ENCODE data around the gene A4GNT. TPM values are rescaled to one million over a fixed set of nuclear protein-coding genes. Genes with fewer than 3 reads are reported as not detected.

The A4GNT gene
- total RNA-seq, 3 donors from 2014 or later = not detected

DNA sequence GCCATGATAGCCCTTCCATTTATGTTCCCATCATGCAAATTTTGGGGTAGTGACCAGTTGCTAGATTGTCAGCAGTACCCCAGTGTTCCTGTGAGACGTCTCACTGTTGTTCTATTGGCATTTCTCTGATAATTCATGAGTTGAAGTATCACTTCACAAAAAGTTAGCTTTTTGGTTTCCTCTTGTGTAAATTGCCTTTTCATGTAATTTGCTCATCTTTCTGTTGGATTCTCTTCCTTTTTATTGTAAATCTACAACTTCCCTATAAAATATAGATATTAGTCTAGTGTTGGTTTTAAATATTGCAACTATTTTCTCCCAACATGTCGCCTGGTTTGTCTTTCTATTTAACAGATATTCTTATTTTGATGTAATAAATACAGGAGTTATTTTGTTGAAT is 7.5 kb upstream of the A4GNT start:
- Histone ChIP-seq H3K4me1 (ENCODE audit: low read depth) (no peaks in the 10 kb centered on the region), H3K4me3 (no peak overlapping the region), H3K36me3 (ENCODE audit: low read depth) (no peaks in the 10 kb centered on the region), H3K9me3 (no peaks in the 10 kb centered on the region)
- ATAC-seq = no peak
- intact Hi-C loops (cut with DNase I, micrococcal nuclease) = no loop called here
- TF ChIP-seq, protein P1, sequence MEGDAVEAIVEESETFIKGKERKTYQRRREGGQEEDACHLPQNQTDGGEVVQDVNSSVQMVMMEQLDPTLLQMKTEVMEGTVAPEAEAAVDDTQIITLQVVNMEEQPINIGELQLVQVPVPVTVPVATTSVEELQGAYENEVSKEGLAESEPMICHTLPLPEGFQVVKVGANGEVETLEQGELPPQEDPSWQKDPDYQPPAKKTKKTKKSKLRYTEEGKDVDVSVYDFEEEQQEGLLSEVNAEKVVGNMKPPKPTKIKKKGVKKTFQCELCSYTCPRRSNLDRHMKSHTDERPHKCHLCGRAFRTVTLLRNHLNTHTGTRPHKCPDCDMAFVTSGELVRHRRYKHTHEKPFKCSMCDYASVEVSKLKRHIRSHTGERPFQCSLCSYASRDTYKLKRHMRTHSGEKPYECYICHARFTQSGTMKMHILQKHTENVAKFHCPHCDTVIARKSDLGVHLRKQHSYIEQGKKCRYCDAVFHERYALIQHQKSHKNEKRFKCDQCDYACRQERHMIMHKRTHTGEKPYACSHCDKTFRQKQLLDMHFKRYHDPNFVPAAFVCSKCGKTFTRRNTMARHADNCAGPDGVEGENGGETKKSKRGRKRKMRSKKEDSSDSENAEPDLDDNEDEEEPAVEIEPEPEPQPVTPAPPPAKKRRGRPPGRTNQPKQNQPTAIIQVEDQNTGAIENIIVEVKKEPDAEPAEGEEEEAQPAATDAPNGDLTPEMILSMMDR (IDR thresholded peaks at IDR 0.05) = no peak
- DNase-seq = no peak

DNA sequence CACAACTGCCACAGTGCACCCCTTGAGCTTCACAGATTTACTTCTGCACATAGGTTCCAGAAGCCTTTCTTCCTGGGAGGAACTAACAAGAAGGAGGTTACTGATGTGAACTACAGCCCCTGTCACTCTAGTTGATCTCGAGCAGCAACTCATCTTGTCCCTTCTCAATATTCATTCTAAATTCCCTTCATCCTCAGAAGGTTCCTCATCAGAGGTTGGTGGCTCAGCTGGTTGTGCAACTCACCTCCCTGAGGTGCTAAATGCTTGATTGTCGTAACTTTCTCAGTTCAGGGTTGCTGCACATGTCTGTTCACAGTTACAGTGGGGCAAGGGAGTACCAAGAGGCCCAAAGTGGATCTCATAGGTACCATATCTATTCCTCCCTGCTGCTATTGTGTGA is 5.7 kb upstream of the A4GNT start:
- DNase-seq = no peak
- TF ChIP-seq, protein P1 (IDR thresholded peaks at IDR 0.05) = no peak
- intact Hi-C loops (cut with DNase I, micrococcal nuclease) = no loop called here
- ATAC-seq = no peak
- Histone ChIP-seq H3K36me3 (ENCODE audit: low read depth) (no peaks in the 10 kb centered on the region), H3K9me3 (no peaks in the 10 kb centered on the region), H3K4me3 (no peak overlapping the region), H3K4me1 (ENCODE audit: low read depth) (no peaks in the 10 kb centered on the region)

DNA sequence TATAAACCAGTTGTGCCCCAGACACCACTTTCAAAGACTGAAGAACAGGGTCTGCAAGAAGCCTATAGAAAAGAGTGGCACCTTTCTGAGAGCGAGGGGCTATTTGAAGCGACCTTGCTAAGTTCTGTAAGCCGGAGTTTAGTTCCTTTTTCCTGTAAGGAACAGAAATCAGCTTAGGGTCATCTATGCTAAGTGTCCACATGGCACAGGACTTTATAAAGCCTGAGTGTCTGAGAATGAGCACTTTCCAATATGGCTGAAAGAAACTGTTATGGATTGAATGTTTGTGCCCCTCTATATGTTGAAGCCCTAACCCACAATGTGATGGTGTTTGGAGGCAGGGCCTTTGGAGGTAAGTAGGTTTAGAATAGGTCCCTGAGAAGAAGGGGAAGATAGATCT is 4.0 kb upstream of the A4GNT start:
- ATAC-seq = peak; percentile 24
- TF ChIP-seq, protein P1 (IDR thresholded peaks at IDR 0.05) = no peak
- intact Hi-C loops (cut with DNase I, micrococcal nuclease) = no loop called here

DNA sequence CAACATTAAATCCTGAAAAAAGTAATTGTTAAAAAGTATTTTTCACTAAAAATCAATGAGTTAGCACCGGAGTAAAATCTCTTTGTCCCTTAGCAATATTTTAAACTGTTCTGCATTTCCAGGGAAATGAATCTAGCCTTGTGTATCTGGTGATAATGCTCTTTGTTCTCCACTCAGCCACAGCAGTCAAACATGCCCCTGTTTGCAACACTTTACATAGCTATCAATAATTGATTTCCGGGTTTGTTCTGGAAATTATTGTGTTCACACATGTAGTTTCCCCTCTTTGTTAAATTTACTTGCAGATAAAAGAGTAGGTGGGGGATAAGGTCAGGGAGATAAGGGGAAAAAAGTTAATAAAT is 3.6 kb upstream of the A4GNT start:
- intact Hi-C loops (cut with DNase I, micrococcal nuclease) = no loop called here
- Histone ChIP-seq H3K36me3 (ENCODE audit: low read depth) (no peaks in the 10 kb centered on the region), H3K4me3 (no peak overlapping the region), H3K9me3 (no peaks in the 10 kb centered on the region), H3K4me1 (ENCODE audit: low read depth) (no peaks in the 10 kb centered on the region)
- DNase-seq = no peak
- no peak for ATAC-seq
- TF ChIP-seq, protein P1 (IDR thresholded peaks at IDR 0.05) = no peak

More for the DNA sequence above, 4.0 kb upstream of the A4GNT start:
- no peaks in the 10 kb centered on the region for H3K36me3 ChIP-seq (ENCODE audit: low read depth)
- no peaks in the 10 kb centered on the region for H3K9me3 ChIP-seq
- no peaks in the 10 kb centered on the region for H3K4me1 ChIP-seq (ENCODE audit: low read depth)
- no peak overlapping the region for H3K4me3 ChIP-seq
- DNase-seq = no peak

DNA sequence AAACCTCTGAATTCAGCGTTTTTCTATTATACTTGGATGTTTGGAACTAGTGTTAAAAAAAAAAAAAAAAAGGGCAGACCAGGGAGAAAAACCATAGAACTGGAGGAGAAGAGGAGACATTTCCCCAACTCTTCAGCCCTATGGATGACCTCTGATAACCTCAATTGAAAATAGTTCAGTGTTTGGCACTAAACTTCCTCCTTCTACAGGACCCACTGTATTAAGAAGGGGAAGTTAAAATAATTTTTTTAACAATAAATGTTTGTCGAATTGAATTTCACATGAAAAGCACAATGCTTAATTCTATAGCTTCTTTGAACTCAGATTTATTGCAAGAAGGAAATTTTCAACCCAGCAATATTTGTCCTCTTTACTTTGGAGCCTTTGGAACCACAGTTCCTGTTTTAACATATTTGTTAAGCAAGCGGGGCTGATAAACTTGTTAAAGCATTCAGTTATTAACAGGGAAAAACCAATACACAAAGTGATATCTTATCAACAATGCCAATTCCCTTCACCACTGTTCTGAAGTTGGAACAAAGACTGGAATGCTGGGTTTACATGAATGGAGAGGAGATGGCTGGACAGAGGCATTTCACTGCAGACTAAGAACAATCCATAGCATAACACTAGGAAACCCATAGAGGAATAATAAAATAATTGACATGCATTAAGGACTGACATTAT is 3.1 kb upstream of the A4GNT start:
- Histone ChIP-seq H3K4me3 (no peak overlapping the region), H3K4me1 (ENCODE audit: low read depth) (no peaks in the 10 kb centered on the region), H3K9me3 (no peaks in the 10 kb centered on the region), H3K36me3 (ENCODE audit: low read depth) (no peaks in the 10 kb centered on the region)
- intact Hi-C loops (cut with DNase I, micrococcal nuclease) = no loop called here
- TF ChIP-seq, protein P1 (IDR thresholded peaks at IDR 0.05) = no peak
- DNase-seq (no peak), ATAC-seq (no peak)
